ENCODE results near the gene CFAP47.
"Not testable (repeated sequence)": the region's sequence is repeated elsewhere in the genome, so short reads cannot be mapped to it uniquely, and the experiment has no call there.

CFAP47 gene

GRCh38 chrX:36088939-36089338 lies 169.4 kb downstream of the CFAP47 start:
- not testable (repeated sequence) for H3K9me3 Mint-ChIP-seq; H3K27me3 Mint-ChIP-seq; H3K36me3 Mint-ChIP-seq; H3K4me1 Mint-ChIP-seq; H3K4me3 Mint-ChIP-seq; DNase-seq; ATAC-seq (replicated peaks); H3K27ac Mint-ChIP-seq

DNA sequence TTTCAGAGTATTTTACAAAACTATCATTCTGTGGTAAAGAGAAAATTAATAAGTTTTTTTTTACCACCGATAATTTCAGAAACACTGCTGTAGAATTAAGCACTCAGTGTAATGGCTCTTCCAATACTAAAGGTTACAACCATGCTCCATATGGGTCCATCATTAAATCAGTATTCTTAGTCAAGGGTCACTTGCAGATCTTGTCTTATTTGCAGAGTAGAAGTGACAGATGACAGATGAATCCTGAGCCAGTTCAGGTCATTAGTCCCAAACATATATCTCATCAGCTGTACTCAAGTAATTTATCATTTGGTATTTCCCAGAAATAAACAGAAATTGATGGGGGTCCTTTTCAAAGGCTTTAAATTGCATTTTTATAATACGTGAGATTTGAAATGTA lies 182.9 kb downstream of the CFAP47 start:
- no peaks in the 10 kb centered on the region for H3K9me3 Mint-ChIP-seq
- H3K4me3 Mint-ChIP-seq: no peak overlapping the region
- no peaks in the 10 kb centered on the region for H3K36me3 Mint-ChIP-seq
- DNase-seq (no peak), ATAC-seq (replicated peaks) (no peak)
- no peaks in the 10 kb centered on the region for H3K27me3 Mint-ChIP-seq
- H3K27ac Mint-ChIP-seq: no peak overlapping the region
- H3K4me1 Mint-ChIP-seq: no peaks in the 10 kb centered on the region

DNA sequence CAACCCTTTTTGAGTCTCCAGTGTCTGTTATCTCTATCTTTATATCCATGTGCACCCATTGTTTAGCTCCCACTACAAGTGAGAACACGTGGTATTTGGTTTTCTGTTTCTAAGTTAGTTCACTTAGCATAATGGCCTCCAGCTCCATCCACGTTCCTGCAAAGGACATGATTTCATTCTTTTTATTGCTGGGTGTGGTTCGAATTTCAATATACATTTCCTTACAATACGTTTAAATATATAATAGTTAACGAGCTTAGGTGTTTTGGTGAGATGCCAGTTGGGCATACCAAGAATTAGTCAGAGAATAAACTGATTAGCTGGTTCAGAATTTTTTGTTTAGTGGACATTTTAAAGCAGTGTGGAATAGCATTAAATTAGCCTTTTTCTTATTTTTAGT lies 196.7 kb downstream of the CFAP47 start:
- Mint-ChIP-seq H3K27ac (no peak overlapping the region), H3K36me3 (no peaks in the 10 kb centered on the region), H3K4me3 (no peak overlapping the region), H3K4me1 (no peaks in the 10 kb centered on the region), H3K27me3 (no peaks in the 10 kb centered on the region), H3K9me3 (peaks cover 0 to 12% of the 10 kb centered on the region in 2 donors)
- DNase-seq: no peak
- ATAC-seq (replicated peaks): no peak

- DNase-seq (no peak), ATAC-seq (replicated peaks) (no peak)
- Mint-ChIP-seq H3K4me3 (no peak overlapping the region), H3K4me1 (no peaks in the 10 kb centered on the region), H3K27ac (no peak overlapping the region), H3K27me3 (no peaks in the 10 kb centered on the region), H3K36me3 (no peaks in the 10 kb centered on the region), H3K9me3 (no peaks in the 10 kb centered on the region)
Observed at GRCh38 chrX:36159254-36159653, 239.7 kb downstream of the CFAP47 start.

GRCh38 chrX:36160081-36160480 lies 240.5 kb downstream of the CFAP47 start:
- Mint-ChIP-seq H3K4me1 (no peaks in the 10 kb centered on the region), H3K36me3 (no peaks in the 10 kb centered on the region), H3K9me3 (no peaks in the 10 kb centered on the region), H3K4me3 (no peak overlapping the region), H3K27me3 (no peaks in the 10 kb centered on the region), H3K27ac (no peak overlapping the region)
- DNase-seq (no peak), ATAC-seq (replicated peaks) (no peak)

- Mint-ChIP-seq H3K27me3 (no peaks in the 10 kb centered on the region), H3K4me3 (no peak overlapping the region), H3K27ac (no peak overlapping the region), H3K4me1 (no peaks in the 10 kb centered on the region), H3K9me3 (peaks cover 0 to 4% of the 10 kb centered on the region in 2 donors), H3K36me3 (no peaks in the 10 kb centered on the region)
- DNase-seq: no peak
- no peak for ATAC-seq (replicated peaks)
Observed at GRCh38 chrX:36198575-36198974, 279.0 kb downstream of the CFAP47 start.

DNA sequence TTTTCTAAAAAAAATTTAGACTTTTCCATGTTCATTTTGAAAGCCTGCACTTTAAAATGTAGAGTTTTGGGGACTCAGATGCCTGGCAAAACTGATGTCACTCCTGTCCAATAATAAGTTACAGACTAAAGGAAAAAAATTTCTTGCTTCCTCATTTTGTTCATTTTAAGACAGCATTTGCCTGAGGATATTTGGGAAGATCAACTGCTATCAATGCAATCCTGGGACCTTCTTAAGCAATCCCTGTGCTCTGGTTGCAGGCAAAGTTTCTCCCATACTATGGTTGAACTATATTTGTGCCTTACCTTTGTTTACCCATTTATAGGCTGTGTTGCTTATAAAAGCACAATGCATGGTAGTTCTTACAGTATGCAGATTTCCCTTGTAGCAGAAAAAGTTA lies 280.4 kb downstream of the CFAP47 start:
- Mint-ChIP-seq H3K36me3 (no peaks in the 10 kb centered on the region), H3K27me3 (no peaks in the 10 kb centered on the region), H3K27ac (no peak overlapping the region), H3K4me3 (no peak overlapping the region), H3K9me3 (peaks cover 0 to 4% of the 10 kb centered on the region in 2 donors), H3K4me1 (no peaks in the 10 kb centered on the region)
- no peak for DNase-seq
- no peak for ATAC-seq (replicated peaks)

DNA sequence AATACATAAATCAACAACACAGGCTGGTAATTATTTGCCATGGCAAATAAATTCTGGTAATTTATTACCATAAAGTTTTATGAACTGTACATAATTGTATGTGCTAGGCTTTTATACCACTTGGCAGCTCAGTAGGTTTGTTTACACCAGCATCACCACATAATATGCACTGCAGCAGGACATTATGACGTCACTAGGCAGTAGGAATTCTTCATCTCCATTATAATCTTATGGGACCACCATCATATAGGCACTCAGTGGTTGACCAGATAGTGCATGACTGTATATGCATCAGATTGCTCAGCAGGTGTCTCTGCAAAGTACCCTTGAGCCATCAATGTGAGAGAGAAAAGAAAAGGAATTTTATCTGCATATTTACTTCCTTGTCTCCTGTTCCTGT lies 295.4 kb downstream of the CFAP47 start:
- no peaks in the 10 kb centered on the region for H3K36me3 Mint-ChIP-seq

DNA sequence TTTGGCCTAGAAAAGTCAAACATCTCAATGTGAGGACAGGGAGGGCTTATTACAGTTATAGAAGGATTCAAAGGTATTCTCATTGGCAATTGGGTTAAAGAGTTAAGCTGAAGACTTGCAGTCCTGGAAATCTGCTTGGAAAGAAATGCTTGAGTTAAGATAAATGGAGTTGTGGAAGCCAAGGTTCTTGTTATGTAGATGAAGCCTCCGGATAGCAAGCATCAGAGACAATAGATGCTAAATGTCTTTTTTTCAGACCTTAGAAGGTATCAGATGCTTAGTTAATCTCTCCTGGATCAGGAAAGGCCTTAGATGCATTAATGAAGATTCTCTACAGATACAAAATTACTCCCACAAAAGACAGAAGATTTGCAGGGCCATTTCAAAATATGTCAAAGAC lies 299.3 kb downstream of the CFAP47 start:
- ATAC-seq (replicated peaks) (no peak), DNase-seq (no peak)
- H3K36me3 Mint-ChIP-seq: no peaks in the 10 kb centered on the region
- H3K27me3 Mint-ChIP-seq: no peaks in the 10 kb centered on the region
- no peak overlapping the region for H3K27ac Mint-ChIP-seq
- H3K9me3 Mint-ChIP-seq: peaks cover 0 to 3% of the 10 kb centered on the region in 2 donors
- no peaks in the 10 kb centered on the region for H3K4me1 Mint-ChIP-seq
- no peak overlapping the region for H3K4me3 Mint-ChIP-seq

More for the DNA sequence above, 295.4 kb downstream of the CFAP47 start:
- H3K27ac Mint-ChIP-seq: no peak overlapping the region
- no peaks in the 10 kb centered on the region for H3K4me1 Mint-ChIP-seq
- H3K9me3 Mint-ChIP-seq: peaks cover 2 to 4% of the 10 kb centered on the region in 2 donors
- ATAC-seq (replicated peaks) (no peak), DNase-seq (no peak)
- H3K4me3 Mint-ChIP-seq: no peak overlapping the region
- H3K27me3 Mint-ChIP-seq: no peaks in the 10 kb centered on the region

DNA sequence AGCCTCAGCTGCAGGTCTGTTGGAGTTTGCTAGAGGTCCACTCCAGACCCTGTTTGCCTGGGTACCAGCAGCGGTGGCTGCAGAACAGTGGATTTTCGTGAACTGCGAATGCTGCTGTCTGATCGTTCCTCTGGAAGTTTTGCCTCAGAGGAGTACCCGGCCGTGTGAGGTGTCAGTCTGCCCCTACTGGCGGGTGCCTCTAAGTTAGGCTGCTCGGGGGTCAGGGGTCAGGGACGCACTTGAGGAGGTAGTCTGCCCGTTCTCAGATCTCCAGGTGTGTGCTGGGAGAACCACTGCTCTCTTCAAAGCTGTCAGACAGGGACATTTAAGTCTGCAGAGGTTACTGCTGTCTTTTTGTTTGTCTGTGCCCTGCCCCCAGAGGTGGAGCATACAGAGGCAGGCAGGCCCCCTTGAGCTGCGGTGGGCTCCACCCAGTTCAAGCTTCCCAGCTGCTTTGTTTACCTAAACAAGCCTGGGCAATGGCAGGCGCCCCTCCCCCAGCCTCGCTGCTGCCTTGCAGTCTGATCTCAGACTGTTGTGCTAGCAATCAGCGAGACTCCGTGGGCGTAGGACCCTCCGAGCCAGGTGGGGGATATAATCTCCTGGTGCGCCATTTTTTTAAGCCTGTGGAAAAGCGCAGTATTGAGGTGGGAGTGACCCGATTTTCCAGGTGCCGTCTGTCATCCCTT lies 315.4 kb downstream of the CFAP47 start:
- DNase-seq; H3K4me1 Mint-ChIP-seq; H3K36me3 Mint-ChIP-seq; H3K4me3 Mint-ChIP-seq; H3K9me3 Mint-ChIP-seq; H3K27ac Mint-ChIP-seq; H3K27me3 Mint-ChIP-seq; ATAC-seq (replicated peaks): not testable (repeated sequence)

- Mint-ChIP-seq H3K4me1 (no peaks in the 10 kb centered on the region), H3K9me3 (peaks cover 0 to 5% of the 10 kb centered on the region in 2 donors), H3K4me3 (no peak overlapping the region), H3K27me3 (no peaks in the 10 kb centered on the region), H3K27ac (no peak overlapping the region), H3K36me3 (no peaks in the 10 kb centered on the region)
- ATAC-seq (replicated peaks) (no peak), DNase-seq (no peak)
Observed at GRCh38 chrX:36241397-36241796, 321.9 kb downstream of the CFAP47 start.

DNA sequence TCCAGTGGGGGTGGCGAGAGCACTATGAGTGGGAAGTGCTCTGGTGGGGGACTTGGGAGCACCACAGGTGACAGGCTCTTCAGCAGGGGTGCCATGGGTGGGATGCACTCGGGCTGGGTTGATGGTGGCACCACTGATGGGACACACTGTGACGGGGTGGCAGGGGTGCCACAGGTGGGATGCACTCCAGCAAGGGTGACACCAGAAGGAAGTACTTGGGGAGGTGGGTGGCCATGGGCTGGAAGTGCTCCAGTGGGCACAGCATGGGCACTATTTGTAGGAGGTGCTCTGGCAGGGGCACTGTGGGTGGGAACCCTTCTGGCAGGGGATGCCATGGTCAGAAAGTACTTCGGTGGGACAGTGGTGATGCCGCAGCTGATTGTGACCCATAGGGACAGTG lies 346.6 kb downstream of the CFAP47 start:
- ATAC-seq (replicated peaks): no peak
- H3K4me3 Mint-ChIP-seq: no peak overlapping the region
- DNase-seq: no peak
- H3K27ac Mint-ChIP-seq: no peak overlapping the region
- H3K36me3 Mint-ChIP-seq: no peaks in the 10 kb centered on the region
- H3K4me1 Mint-ChIP-seq: no peaks in the 10 kb centered on the region
- no peaks in the 10 kb centered on the region for H3K27me3 Mint-ChIP-seq
- peaks cover 0 to 4% of the 10 kb centered on the region in 2 donors for H3K9me3 Mint-ChIP-seq

DNA sequence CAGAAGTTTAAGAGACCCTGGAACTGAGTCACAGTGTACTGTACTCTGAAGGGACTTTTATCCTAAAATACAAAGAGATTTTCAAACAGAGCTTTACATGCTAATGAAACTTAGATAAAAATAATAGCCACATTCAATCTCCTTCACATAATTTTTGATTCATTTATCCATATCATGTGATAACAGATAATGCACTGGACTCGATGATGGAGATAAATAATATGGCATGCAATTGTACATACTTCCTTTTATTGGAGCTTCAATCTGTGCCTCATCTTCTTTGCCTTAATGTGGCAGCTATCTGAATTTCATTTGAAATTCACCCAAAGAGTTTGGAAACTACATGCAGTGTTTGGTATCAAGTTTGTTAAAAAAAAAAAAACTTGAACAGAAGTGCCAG lies 390.6 kb downstream of the CFAP47 start:
- H3K4me3 Mint-ChIP-seq: no peak overlapping the region
- no peaks in the 10 kb centered on the region for H3K9me3 Mint-ChIP-seq
- no peak overlapping the region for H3K27ac Mint-ChIP-seq
- H3K4me1 Mint-ChIP-seq: no peaks in the 10 kb centered on the region
- ATAC-seq (replicated peaks) (no peak), DNase-seq (no peak)
- no peaks in the 10 kb centered on the region for H3K27me3 Mint-ChIP-seq
- H3K36me3 Mint-ChIP-seq: no peaks in the 10 kb centered on the region

GRCh38 chrX:36314303-36314702 lies 394.8 kb downstream of the CFAP47 start:
- Mint-ChIP-seq H3K9me3 (no peaks in the 10 kb centered on the region), H3K27ac (no peak overlapping the region), H3K4me1 (no peaks in the 10 kb centered on the region), H3K4me3 (no peak overlapping the region), H3K36me3 (no peaks in the 10 kb centered on the region), H3K27me3 (no peaks in the 10 kb centered on the region)
- DNase-seq (no peak), ATAC-seq (replicated peaks) (no peak)

DNA sequence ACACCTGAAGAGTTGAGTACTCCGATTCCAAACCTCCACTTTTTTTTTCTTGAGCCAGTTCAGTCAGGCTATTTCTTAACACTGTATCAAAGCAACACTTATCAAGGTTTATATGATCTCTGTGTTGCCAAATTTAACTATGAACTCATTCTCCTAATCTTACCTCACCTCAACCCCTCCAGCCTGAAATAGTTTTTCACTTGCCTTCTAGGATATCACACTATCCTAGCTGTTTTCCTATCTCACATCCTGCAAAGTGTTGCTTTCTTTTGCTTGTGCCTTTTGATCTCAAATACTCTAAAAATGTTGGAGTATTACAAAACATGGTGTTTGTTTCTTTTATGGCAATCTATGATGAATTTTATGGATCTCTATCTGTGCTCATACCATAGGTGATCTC lies 415.0 kb downstream of the CFAP47 start:
- ATAC-seq (replicated peaks) (no peak), DNase-seq (no peak)
- H3K4me3 Mint-ChIP-seq: no peak overlapping the region
- H3K4me1 Mint-ChIP-seq: no peaks in the 10 kb centered on the region
- no peaks in the 10 kb centered on the region for H3K36me3 Mint-ChIP-seq
- no peaks in the 10 kb centered on the region for H3K27me3 Mint-ChIP-seq
- H3K27ac Mint-ChIP-seq: no peak overlapping the region
- peaks cover 3 to 4% of the 10 kb centered on the region in 2 donors for H3K9me3 Mint-ChIP-seq

- ATAC-seq (replicated peaks): no peak
- Mint-ChIP-seq H3K36me3 (no peaks in the 10 kb centered on the region), H3K9me3 (peaks cover 3 to 4% of the 10 kb centered on the region in 2 donors), H3K4me1 (no peaks in the 10 kb centered on the region), H3K4me3 (no peak overlapping the region), H3K27ac (no peak overlapping the region), H3K27me3 (no peaks in the 10 kb centered on the region)
- no peak for DNase-seq
Observed at GRCh38 chrX:36336751-36337150, 417.2 kb downstream of the CFAP47 start.
